HG03469 (cell line): ENCODE results near the gene ZFP42.
"Not testable (repeated sequence)": the region's sequence is repeated elsewhere in the genome, so short reads cannot be mapped to it uniquely, and the experiment has no call there.

Experiments
- ATAC-seq: cut with Tn5 transposase; IDR thresholded peaks from one replicate; pipeline ENCODE4 v1.9.1; 2021; ENCODE audit warnings: mild to moderate bottlenecking, moderate library complexity, moderate number of reproducible peaks; ENCODE audit not compliant: unreplicated experiment

The ZFP42 gene

DNA sequence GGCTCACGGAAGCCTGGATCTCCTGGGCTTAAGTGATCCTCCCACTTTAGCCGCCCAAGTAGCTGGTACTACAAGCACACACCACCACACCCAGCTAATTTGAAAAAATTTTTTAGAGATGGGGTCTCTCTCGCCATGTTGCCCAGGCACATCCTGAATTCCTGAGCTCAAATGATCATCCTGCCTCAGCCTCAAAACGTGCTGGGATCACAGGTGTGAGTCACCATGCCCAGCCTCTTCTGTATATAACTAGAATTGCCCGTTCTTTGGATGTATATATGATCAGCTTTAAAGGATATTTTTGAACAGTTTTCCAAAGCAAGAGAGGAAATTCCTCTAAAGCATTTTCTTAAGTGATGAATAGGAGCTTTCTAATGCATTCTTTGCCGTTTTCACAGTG, 22.7 kb downstream of the ZFP42 start:
- no peak for ATAC-seq

DNA sequence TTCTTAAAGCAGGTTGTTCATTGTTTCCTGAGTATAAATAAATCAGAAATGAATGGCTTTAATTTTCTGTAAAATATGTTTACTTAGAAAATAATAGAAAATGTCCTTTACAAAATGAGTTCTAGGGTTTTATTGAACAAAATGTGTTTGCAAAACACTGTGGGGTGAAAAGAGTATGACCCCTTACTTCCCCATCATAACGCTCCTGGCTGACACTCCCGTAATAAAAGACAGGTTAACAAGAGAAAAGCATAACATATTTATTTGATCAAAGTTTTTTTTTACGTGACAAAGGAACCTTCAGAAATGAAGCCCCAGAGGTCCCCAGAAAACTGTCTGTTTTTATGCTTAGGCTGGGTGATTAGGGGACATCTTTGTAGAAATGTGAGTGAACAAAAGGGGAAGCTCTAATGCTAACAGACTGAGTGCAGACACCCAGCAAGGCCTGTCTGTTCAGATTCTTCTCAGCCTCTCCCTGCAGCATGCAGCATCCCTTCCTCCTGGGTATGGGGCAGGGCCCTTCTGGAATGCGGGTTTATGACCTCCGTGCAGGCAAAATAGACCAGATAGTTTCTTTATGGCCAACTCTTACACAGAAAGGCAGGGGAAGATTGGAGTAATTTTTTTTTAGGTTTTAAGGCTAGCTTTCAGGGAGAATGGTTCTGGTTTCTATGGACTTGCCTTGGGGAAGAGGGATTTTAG, 26.1 kb downstream of the ZFP42 start:
- ATAC-seq, result no peak

DNA sequence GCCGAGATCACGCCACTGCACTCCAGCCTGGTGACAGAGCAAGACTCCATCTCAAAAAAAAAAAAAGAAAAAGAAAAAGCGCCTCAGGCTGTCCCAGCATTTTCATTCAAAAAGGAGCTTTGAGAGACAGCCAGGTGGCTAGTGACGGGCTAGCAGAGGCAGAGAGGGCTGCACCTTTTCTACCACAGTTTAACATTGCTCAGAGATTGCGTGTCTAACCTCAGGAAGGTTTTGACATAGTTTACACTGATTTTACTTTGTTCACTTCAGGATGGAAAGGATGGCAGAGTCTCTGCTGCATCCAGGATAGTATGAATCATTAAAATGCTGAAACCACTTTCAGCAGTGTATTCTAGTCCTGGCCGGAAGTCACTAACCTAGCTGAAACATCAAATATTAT, 28.1 kb downstream of the ZFP42 start:
- ATAC-seq, result no peak

DNA sequence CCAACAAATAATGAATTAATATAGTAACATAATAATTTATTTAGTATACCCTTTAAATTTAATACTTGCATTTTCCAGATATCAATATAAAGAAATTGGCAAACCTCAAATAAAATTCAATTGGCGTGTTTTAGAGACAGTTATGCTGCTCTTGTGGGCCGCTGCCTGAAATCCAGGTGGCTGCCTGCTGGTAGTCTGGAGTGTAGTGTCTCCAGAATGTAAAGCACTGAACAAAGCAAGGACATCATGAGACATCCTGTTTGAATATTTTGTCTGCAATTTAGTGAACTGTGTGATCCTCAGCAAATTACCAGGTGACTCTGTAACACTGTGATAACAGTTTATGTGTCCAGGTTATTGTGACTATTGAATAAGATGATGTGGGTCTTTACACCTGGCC, 29.9 kb downstream of the ZFP42 start:
- no peak for ATAC-seq

DNA sequence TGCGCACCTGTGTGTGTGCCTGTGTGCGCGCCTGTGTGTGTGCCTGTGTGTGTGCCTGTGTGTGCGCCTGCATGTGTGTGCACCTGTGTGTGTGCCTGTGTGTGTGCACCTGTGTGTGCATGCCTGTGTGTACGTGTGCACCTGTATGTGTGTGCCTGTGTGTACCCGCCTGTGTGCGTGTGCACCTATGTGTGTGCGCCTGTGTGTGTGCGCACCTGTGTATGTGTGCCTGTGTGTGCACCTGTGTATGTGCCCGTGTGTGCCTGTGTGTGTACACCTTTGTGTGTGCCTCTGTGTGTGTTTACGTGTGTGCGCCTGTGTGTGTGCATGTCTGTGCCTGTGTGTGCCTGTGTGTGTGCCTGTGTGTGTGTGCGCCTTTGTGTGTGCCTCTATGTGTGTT, 33.5 kb downstream of the ZFP42 start:
- ATAC-seq, result no peak

DNA sequence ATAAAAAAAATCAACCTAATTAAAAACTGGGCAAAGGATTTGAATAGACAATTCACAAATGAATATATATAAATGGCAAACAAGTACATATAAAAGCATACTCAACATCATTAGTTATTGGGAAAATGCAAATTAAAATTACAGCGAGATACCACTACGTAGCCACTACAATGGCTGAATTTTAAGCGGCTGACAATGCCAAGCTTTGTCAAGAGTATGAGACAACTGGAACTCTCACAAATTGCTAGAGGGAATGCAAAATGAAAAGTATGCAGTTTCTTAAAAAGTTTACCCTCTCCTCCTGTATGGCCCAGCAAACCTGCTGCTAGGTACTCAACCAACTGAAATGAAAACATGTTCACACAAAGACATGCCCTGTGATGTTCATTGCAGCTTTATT, 34.8 kb downstream of the ZFP42 start:
- no peak for ATAC-seq

DNA sequence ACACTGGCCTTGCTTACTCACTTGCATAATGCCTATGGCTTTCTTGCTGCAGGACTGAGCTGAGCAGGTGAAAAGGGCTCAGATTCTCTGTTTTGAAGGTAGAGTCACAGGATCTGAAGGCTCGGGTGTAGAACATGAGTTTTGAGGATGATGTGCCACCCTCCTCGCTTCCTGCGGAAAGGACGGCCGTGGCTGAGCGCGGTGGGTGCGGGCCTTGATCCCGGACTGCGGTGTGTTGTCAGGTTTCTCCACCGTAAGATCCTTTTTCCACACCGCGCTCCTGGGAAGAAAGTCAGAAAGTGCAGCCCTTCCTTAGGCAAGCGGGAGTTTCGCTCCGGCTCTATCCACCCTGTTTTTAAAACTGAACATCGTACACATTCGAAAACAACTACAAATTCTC, 36.2 kb downstream of the ZFP42 start:
- no peak for ATAC-seq

DNA sequence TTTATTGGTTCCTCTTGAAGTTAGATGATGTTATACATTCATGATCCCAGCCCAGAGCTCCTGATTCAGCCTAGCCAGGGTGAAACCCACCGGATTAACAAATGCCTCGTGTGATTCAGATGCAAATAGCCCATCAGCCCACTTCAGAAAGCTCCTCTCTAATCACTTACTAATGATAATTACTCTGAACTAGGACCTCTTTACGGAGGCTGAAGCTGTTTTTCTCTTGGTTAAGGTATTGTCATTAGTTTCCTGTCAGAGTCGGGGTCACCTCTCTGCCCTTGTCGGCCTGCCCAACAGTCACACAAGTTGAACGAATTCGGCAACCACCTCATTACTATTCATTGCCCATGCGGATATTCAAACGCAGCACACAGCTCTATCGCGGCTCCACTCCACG, 36.6 kb downstream of the ZFP42 start:
- no peak for ATAC-seq

DNA sequence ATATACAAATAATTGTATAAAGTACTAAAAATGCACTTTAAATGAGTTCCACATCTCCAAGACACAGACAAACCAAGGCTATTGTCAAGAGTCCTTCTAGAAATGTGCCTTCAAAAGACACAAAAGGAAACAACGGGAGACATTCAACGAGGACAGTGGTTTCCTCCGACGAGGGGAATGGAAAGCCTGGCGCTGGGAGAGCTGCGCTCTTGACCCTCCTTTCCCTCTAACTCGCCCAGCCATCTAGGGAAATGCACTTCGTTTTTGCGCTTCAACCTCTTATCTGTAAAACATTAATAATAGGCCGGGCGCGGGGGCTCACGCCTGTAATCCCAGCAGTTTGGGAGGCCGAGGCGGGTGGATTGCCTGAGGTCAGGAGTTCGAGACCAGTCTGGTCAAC, 37.0 kb downstream of the ZFP42 start:
- ATAC-seq, result no peak

DNA sequence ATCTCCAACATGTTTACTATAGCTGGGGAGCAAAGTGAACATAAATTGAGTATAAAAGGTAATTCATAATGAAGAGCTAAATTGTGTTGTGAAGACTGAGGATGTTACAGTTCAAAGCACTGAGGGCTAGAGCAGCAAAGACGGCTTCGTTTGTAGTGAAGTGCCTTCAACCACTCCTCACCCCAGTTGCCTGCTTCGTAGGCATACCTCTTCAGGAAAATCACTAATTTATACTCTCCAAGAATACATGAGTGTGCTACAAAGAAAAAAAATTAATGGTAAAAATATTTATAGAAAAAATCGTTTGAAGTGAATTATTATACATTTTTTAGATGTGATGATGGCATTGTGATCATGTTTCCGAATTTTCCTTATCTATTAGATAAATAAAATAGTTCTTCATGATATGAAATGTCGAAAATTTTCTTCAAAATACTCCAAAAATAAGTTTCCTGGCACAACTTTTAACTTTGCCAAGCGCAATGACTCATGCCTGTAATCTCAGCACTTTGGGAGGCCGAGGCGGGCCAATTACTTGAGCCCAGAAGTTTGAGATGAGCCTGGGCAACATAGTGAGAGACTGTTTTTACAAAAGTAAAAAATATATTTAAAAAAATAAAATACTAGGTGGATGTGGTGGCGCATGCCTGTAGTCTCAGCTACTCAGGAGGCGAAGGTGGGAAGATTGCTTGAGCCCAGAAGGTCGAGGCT, 41.6 kb downstream of the ZFP42 start:
- no peak for ATAC-seq

DNA sequence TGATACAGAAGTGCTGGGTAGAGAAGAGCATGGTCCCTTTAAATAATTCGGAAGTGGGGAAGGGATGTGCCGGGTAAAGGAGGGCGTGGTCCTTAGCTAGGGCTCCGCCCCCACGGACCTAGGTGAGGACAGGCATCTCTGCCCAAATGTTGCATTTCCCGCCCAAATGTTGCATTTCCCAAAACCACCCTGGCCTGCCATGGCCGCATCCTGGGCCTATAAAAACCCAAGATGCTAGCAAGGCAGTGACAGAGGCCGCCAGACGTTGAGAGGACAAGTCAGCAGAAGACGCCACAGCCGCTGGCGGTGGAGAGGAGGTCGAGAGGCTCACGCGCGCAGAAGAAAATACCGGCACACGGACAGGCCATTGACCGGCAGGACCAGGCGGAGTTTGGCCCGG, 46.1 kb downstream of the ZFP42 start:
- no peak for ATAC-seq

DNA sequence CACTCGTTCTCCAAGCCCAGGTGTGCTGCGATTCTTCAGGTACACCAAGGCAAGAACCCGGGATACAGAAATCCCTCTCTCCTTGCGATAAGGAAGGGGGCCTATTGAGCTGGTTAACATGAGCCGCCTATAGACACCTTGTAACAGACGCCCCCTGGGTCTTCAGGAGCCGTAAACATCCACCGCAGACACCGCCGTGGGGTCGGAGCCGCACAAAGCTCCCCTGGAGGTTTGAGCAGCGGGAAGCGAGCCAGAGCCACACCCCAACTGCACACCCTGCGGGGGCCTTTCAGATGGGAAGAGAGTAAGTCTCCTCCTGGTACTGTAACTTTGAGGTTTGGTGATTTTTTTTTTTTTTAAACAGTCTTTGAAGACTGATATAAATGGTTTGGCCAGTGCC, 46.6 kb downstream of the ZFP42 start:
- no peak for ATAC-seq

DNA sequence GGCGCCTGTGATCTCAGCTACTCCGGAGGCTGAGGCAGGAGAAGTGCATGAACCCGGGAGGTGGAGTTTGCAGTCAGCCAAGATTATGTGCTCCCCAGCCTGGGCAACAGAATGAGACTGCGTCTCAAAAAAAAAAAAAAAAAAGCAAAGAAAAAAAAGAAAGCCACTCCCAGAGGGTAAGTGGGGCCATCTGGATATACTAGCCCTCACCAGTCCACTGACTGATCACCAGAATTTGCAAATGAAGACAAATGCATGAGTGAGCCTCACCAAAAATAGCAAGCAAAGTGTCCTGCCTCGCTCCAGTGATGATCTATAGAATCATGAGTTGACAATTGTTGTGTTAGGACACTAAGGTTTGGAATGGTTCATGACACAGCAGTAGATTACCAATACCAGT, 47.6 kb downstream of the ZFP42 start:
- ATAC-seq, result no peak

DNA sequence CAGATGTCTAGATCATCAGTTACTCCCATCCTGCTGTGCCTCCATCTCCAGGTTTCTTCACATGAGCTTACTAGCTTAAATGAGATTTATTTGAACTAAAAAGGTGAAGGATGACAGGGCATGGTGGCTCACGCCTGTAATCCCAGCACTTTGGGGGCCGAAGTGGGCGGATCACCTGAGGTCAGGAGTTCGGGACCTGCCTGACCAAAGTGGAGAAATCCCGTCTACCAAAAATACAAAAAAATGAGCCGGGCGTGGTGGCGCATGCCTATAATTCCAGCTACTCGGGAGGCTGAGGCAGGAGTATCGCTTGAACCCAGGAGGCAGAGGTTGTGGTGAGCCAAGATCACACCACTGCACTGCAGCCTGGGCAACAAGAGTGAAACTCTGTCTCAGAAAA, 49.9 kb downstream of the ZFP42 start:
- not testable (repeated sequence) for ATAC-seq

DNA sequence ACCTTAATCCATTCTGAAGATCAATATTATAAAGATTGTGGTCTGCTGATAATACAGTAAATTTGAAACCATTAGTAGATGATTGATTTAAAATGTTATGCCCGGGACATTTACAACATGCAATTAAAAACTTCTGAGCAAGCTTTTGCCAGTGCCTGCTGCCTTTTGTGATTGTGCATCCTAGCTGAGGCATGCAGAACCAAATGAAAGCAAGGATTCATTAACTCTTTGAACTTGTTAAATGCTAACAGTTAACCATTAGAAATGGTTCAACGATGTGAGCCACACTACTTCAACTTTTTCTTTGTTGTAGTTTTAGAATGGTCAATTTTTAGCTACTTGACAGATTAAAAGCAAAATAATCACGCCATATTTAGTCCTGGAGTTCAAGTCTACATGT, 51.1 kb downstream of the ZFP42 start:
- no peak for ATAC-seq

DNA sequence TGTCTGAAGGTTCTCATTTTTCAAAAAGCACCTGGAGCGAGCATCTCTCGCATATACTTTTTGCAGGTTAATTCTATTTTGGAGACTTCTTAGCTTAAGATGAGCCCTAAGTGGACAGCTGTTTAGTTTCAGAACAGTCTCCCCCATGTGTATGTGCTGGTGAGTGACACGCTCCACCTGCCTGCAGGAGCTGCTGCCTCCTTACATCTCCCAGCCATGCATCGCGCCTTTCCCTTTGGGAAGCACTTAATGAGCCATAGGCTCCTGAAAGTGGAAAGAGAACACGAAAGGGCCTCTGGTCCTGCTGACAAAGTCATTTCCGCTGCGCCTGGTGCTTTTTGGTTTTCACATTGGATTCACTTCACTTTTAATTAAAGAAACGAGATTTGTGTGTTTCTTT, 57.7 kb downstream of the ZFP42 start:
- ATAC-seq, result no peak
